ENCODE results near the gene DOCK7.
"Not testable (repeated sequence)": the region's sequence is repeated elsewhere in the genome, so short reads cannot be mapped to it uniquely, and the experiment has no call there.

DOCK7 gene

GRCh38 chr1:62612770-62613169 is 75.4 kb downstream of the DOCK7 start:
- no peak for DNase-seq (ENCODE audit: low read depth)

GRCh38 chr1:62610588-62610987 is 77.6 kb downstream of the DOCK7 start:
- not testable (repeated sequence) for DNase-seq (ENCODE audit: low read depth)

- DNase-seq (ENCODE audit: low read depth), result no peak
Measured at GRCh38 chr1:62608905-62609304, 79.3 kb downstream of the DOCK7 start.

- no peak for DNase-seq (ENCODE audit: low read depth)
Measured at GRCh38 chr1:62601457-62601856, 86.7 kb downstream of the DOCK7 start.

- no peak for DNase-seq (ENCODE audit: low read depth)
Measured at GRCh38 chr1:62599044-62599443, 89.1 kb downstream of the DOCK7 start.

- DNase-seq (ENCODE audit: low read depth), result no peak
Measured at GRCh38 chr1:62597281-62597680, 90.9 kb downstream of the DOCK7 start, which contains the start of gene ANGPTL3. Gene ANGPTL3, plus strand, starts transcription at chr1:62597520. Its CDS starts 47 bp downstream, at chr1:62597567.

GRCh38 chr1:62595647-62596046 is 92.5 kb downstream of the DOCK7 start:
- DNase-seq (ENCODE audit: low read depth), result no peak

- no peak for DNase-seq (ENCODE audit: low read depth)
Measured at GRCh38 chr1:62593825-62594394, 94.3 kb downstream of the DOCK7 start.

GRCh38 chr1:62590970-62591368 is 97.2 kb downstream of the DOCK7 start:
- no peak for DNase-seq (ENCODE audit: low read depth)

GRCh38 chr1:62590255-62590969 is 97.8 kb downstream of the DOCK7 start:
- DNase-seq (ENCODE audit: low read depth), result no peak

- no peak for DNase-seq (ENCODE audit: low read depth)
Measured at GRCh38 chr1:62589321-62589720, 98.9 kb downstream of the DOCK7 start.

GRCh38 chr1:62588000-62588399 is 100.2 kb downstream of the DOCK7 start:
- no peak for DNase-seq (ENCODE audit: low read depth)

- DNase-seq (ENCODE audit: low read depth), result no peak
Measured at GRCh38 chr1:62585469-62586155, 102.6 kb downstream of the DOCK7 start.

GRCh38 chr1:62573675-62574074 is 114.5 kb downstream of the DOCK7 start:
- no peak for DNase-seq (ENCODE audit: low read depth)

GRCh38 chr1:62572476-62572875 is 115.7 kb downstream of the DOCK7 start:
- no peak for DNase-seq (ENCODE audit: low read depth)

GRCh38 chr1:62571517-62571916 is 116.7 kb downstream of the DOCK7 start:
- DNase-seq (ENCODE audit: low read depth), result not testable (repeated sequence)

GRCh38 chr1:62567926-62568325 is 120.3 kb downstream of the DOCK7 start:
- not testable (repeated sequence) for DNase-seq (ENCODE audit: low read depth)

GRCh38 chr1:62567182-62567581 is 121.0 kb downstream of the DOCK7 start:
- DNase-seq (ENCODE audit: low read depth), result not testable (repeated sequence)

- no peak for DNase-seq (ENCODE audit: low read depth)
Measured at GRCh38 chr1:62561306-62561705, 126.9 kb downstream of the DOCK7 start.

- no peak for DNase-seq (ENCODE audit: low read depth)
Measured at GRCh38 chr1:62544570-62544969, 143.6 kb downstream of the DOCK7 start.

- no peak for DNase-seq (ENCODE audit: low read depth)
Measured at GRCh38 chr1:62541048-62541447, 147.1 kb downstream of the DOCK7 start.

- no peak for DNase-seq (ENCODE audit: low read depth)
Measured at GRCh38 chr1:62539028-62539447, 149.1 kb downstream of the DOCK7 start.

- DNase-seq (ENCODE audit: low read depth), result no peak
Measured at GRCh38 chr1:62536865-62537264, 151.3 kb downstream of the DOCK7 start.
